ENCODE measurements around the gene TSEN2. TPM values are rescaled to one million over a fixed set of nuclear protein-coding genes. Genes with fewer than 3 reads are reported as not detected.

Gene TSEN2
- total RNA-seq (2022; extraction: Qiagen RNA extraction; ENCODE audit: low read depth) = 17.3 to 19.0 TPM (median 17.5 TPM) in 5 replicates

DNA sequence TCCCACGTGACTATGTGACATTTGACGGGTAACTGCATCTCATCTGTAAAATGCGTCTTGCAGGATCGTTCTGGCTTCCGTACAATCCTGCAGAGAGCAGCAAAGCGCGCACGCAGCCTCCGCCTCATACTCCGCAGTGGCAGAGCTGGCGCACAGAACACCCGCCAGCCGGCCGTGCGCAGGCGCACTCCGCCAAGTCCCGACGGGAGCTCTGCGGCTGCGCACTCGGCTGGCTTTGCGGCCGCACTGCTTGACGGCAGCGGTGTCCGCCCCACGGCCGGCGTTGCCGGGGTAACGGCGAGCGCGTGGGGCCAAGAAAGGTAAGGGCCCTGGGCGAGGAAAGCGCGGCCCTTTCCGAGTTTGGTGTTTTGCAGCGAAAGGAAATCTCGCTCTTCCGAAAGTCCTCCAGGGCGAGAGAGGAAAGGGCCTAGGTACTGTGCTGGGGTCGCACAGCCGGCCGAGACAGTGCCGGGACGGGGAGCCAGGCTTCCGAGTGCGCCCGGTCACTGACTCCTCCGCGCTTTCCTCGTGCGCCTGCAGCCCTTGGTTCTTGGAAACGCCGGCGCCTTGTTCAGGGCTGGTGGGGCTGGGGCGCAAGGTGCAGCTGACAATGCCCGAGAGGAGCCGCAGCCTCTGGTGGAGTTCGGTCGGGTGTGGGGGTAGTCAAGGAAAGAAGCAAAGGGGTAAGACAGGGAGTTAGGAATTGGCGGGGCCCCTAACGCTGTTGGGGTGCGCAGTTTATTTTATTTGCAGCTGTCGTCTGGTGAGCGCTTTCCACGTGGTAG is at the start of gene TSEN2:
TSS of gene TSEN2 (plus strand) at position 283 of the 785 bp plus-strand sequence. CDS start 5,321 bp downstream, outside the sequence.

DNA sequence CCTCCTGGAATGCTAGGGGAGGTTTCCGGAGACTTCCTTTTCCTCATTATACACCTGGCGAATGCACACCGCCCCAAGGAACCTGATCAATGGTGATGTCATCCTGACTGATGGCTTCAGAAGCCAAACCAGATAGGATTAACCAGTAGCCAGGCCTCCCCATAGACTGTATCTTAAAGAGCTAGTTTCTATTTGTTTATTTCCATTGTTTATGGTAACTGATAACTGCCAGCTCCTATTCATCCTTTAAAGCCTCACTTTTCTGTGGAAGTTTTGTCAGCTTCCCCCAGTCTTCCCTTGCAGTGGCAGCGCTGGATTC is 61.2 kb downstream of the TSEN2 start, which contains the start of gene MKRN2OS:
TSS of gene MKRN2OS (minus strand) at position 27 of the 319 bp plus-strand sequence. CDS start 35 bp downstream, outside the sequence.

DNA sequence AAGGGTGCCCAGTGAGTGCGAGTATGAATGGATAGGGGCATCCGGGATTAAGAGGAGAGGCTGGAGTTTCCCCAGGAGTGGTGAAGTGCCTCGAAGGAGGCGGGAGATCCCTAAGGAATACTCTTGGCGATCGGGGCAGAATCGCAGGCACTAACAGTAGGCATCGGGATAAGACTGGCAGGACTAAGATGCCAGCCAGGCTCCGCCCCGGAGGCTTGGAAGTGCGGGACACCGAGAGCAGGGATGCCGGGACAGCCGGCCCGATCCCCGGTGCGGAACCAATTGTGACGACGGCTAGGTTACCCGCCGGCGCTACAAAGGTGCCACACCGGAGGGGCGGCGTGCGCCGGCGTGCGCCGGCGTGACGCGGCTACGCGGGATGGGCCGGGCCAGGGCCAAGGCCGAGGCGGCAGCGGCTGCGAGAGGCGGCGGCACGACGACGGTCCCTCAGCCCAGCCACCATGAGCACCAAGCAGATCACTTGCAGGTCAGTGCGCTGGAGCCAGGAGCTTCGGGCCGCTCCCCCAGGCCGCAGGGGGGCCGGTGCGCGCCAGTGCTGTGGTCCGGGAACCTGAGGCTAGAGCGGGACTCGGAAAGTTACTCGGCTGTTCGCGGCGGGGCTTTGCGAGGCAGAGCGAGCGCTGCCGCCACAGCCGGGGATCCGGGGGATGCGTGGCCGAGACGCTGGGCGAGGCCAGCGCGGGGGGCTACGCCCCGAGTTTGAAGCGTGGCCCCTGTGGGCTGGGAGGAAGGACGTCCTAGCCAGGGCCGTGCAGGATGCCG is 72.6 kb downstream of the TSEN2 start, which contains the start of gene MKRN2:
TSS of gene MKRN2 (plus strand) at position 398 of the 783 bp plus-strand sequence. CDS start at position 462, 64 bp downstream.

Other genes starting within 250 kb of the TSEN2 start
- gene PPARG, start 195.4 kb upstream of the TSEN2 start, total RNA-seq (2022; extraction: Qiagen RNA extraction; ENCODE audit: low read depth) = 40.9 to 42.9 TPM (median 41.2 TPM) in 5 replicates
- gene MKRN2OS, start 61.0 kb downstream of the TSEN2 start, total RNA-seq (2022; extraction: Qiagen RNA extraction; ENCODE audit: low read depth) = not detected in 5 replicates
- gene MKRN2, start 72.6 kb downstream of the TSEN2 start, total RNA-seq (2022; extraction: Qiagen RNA extraction; ENCODE audit: low read depth) = 23.5 to 27.9 TPM (median 25.9 TPM) in 5 replicates
- 58.9 to 66.8 TPM (median 65.3 TPM) in 5 replicates for gene RAF1, start 179.6 kb downstream of the TSEN2 start, total RNA-seq (2022; extraction: Qiagen RNA extraction; ENCODE audit: low read depth)

Measured in A549 treated with GW870086 at 1 μM for 4 hours (cell line).